ENCODE data around the gene PCDHGC5. TPM values are rescaled to one million over a fixed set of nuclear protein-coding genes. Genes with fewer than 3 reads are reported as not detected.

The PCDHGC5 gene
- total and polyA plus RNA-seq, 2 experiments from 2014 or later: 0.16 to 1.5 TPM

GRCh38 chr5:141512911-141513626 is 24.2 kb downstream of the PCDHGC5 start:
- Histone ChIP-seq H3K36me3 (ENCODE audit: insufficient read depth) (peaks cover 7% of the 10 kb centered on the region; the same call in 1 of the 2 replicates), H3K27me3 (ENCODE audit: insufficient read depth) (0 out of 2 replicates have a peak, but pooled peaks cover 4% of the 10 kb centered on the region), H3F3A (replicated peaks; ENCODE audit: low read depth) (0 out of 2 replicates have a peak, but pooled peaks cover 4% of the 10 kb centered on the region), H4K20me1 (replicated peaks; ENCODE audit: insufficient read depth) (no peaks in the 10 kb centered on the region), H3K4me2 (peak overlapping the region; percentile 100), H3K79me2 (replicated peaks; ENCODE audit: insufficient read depth) (no peaks in the 10 kb centered on the region), H2AFZ (peak overlapping the region; percentile 64), H3K9me2 (ENCODE audit: insufficient read depth) (no peaks in the 10 kb centered on the region), H3K27ac (ENCODE audit: low read depth) (peak overlapping the region; percentile 93; the same call in 1 of the 2 replicates), H3K4me3 (peak overlapping the region; percentile 97), H3K4me1 (ENCODE audit: insufficient read depth) (peaks cover 22% of the 10 kb centered on the region)
- Mint-ChIP-seq H3K4me1 (peaks cover 43% of the 10 kb centered on the region), H3K36me3 (ENCODE audit: low read depth) (peaks cover 38% of the 10 kb centered on the region), H3K9me3 (no peaks in the 10 kb centered on the region; the same call in 2 of the 3 replicates), H3K27ac (peak overlapping the region; percentile 95), H3K4me3 (peak overlapping the region; percentile 81), H3K27me3 (ENCODE audit: insufficient read depth, low read depth, poor library complexity) (peaks cover 26% of the 10 kb centered on the region)
- peak; percentile 51 for DNase-seq (ENCODE audit: low spot score)
- ATAC-seq: peak; percentile 10
- TF ChIP-seq NANOG (IDR thresholded peaks at IDR 0.05; ENCODE audit: borderline replicate concordance): no peak
- TF ChIP-seq ZNF114 (CRISPR knock-in tag; IDR thresholded peaks at IDR 0.05): no peak
- no peak for TF ChIP-seq CTCF (conservative IDR thresholded peaks at IDR 0.05; ENCODE audit: low read depth in 2 of 2)
- TF ChIP-seq ZNF462 (CRISPR knock-in tag; IDR thresholded peaks at IDR 0.05): no peak
- no peak for TF ChIP-seq CREB1 (CRISPR knock-in tag; IDR thresholded peaks at IDR 0.05; ENCODE audit: low read depth)
- no peak for TF ChIP-seq ZNF331 (CRISPR knock-in tag; IDR thresholded peaks at IDR 0.05; ENCODE audit: low read depth)
- no peak for TF ChIP-seq EZH2phosphoT487 (IDR thresholded peaks at IDR 0.05; ENCODE audit: unreplicated experiment)
- TF ChIP-seq STAT1 (IDR thresholded peaks at IDR 0.05; ENCODE audit: unreplicated experiment): no peak
- no peak; the same call in 1 of the 2 replicates for TF ChIP-seq POLR2AphosphoS5 (IDR thresholded peaks at IDR 0.05; ENCODE audit: low read depth)
- no peak for TF ChIP-seq ETS1 (IDR thresholded peaks at IDR 0.05)
- TF ChIP-seq REST (IDR thresholded peaks at IDR 0.05; ENCODE audit: unreplicated experiment): no peak
